Heart left ventricle (tissue), 13 donors: ENCODE data around the gene MPO.

Source experiments
- POLR2A ChIP-seq, 2 donors: fragments of 450-650 bp; IDR thresholded peaks; one replicate each; pipeline ENCODE4 v1.6.1; 2017; ENCODE audit warnings: antibody characterized with exemption in 2 of 2, mild to moderate bottlenecking in 2 of 2, moderate library complexity in 2 of 2
- TF ChIP-seq, protein P1 (sequence below), 12 donors: fragments of 200-600 bp; sonication (generic) in 4 of 12; IDR thresholded peaks; one replicate each; pipeline versions ENCODE4 v1.5.0 to v1.8.0; 2018 to 2022; ENCODE audit warnings: antibody characterized with exemption in 12 of 12, mild to moderate bottlenecking in 5 of 12
- donor health status: ischemic (EF 13 %, LVEDD 7.1; RV severe dilation, severe dysfunction).
- donor health status: DM: no; HTN: yes; CAD: no.
- donor health status: DM: no; HTN: no; CAD: no.
- donor health status: ischemic (EF 25% LVEDD 6.9; RV normal size, moderate dysfunction).
- donor health status: ischemic (EF 25% LVEDD 5.7; RV mildly dilated, moderate dysfunction).
- donor health status: ischemic (EF 35%, LVEDD 5.7; RV mildly dilated, moderate dysfunction).
- donor health status: nonischemic (EF 11% LVEDD 7.7; RV severe dilation, severe dysfunction).
- donor health status: DM: yes; HTN: yes; CAD: no.
- donor health status: PGD.
- donor health status: ischemic (EF 29% LVEDD 5.4; RV normal size, mild dysfunction).
- donor health status: nonischemic (EF 23%, LVEDD 6.1; RV moderate dilation, normal function).

GRCh38 chr17:58322581-58323185, 41.9 kb upstream of the MPO start:
- TF ChIP-seq POLR2A (IDR thresholded peaks at IDR 0.05) = no peak
- TF ChIP-seq, protein P1, sequence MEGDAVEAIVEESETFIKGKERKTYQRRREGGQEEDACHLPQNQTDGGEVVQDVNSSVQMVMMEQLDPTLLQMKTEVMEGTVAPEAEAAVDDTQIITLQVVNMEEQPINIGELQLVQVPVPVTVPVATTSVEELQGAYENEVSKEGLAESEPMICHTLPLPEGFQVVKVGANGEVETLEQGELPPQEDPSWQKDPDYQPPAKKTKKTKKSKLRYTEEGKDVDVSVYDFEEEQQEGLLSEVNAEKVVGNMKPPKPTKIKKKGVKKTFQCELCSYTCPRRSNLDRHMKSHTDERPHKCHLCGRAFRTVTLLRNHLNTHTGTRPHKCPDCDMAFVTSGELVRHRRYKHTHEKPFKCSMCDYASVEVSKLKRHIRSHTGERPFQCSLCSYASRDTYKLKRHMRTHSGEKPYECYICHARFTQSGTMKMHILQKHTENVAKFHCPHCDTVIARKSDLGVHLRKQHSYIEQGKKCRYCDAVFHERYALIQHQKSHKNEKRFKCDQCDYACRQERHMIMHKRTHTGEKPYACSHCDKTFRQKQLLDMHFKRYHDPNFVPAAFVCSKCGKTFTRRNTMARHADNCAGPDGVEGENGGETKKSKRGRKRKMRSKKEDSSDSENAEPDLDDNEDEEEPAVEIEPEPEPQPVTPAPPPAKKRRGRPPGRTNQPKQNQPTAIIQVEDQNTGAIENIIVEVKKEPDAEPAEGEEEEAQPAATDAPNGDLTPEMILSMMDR (IDR thresholded peaks at IDR 0.05) = no peak
